HG02885 (cell line): ENCODE results near the gene ADAM22.
"Not testable (repeated sequence)": the region's sequence is repeated elsewhere in the genome, so short reads cannot be mapped to it uniquely, and the experiment has no call there.

Experiments used
- ATAC-seq: cut with Tn5 transposase; IDR thresholded peaks from one replicate; pipeline ENCODE4 v1.9.1; 2021; ENCODE audit warnings: mild to moderate bottlenecking; ENCODE audit not compliant: unreplicated experiment, poor library complexity

ADAM22 gene

DNA sequence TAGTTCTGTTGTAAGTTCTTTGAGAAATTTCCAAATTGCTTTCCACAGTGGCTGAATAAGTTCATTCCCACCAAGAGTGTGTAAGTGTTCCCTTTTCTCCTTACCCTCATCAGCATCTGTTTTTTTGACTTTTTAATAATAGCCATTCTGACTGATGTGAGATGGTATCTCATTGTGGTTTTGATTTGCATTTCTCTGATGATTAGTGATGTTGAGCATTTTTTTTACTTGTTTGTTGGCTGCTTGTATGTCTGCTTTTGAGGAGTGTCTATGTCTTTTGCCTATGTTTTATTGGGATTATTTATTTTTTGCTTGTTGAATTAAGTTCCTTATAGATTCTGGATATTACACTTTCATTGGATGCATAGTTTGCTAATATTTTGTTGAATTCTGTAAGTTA, 11.9 kb downstream of the ADAM22 start:
- ATAC-seq, result not testable (repeated sequence)

DNA sequence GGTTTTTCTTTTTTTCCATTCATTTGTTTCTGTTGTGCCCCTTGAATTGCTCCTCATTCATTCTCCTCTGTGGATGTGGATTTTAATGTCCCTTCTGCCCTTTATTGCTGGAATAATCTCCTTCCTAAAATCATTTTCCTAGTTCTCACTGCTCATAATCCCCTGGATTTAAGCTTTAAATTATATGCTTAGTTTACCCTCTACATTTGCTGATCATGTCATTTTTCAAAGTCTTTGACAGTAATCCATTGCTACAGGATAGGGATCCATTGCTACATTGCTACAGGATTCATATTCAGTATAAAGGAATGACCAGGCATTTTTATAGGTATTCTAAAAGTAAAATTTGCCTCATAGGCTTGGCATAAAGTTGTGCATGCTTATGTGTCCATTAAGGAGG, 14.3 kb downstream of the ADAM22 start:
- no peak for ATAC-seq

- ATAC-seq, result no peak
Measured at GRCh38 chr7:87959336-87959735, 25.3 kb downstream of the ADAM22 start.

- no peak for ATAC-seq
Measured at GRCh38 chr7:87960239-87960638, 26.2 kb downstream of the ADAM22 start.

DNA sequence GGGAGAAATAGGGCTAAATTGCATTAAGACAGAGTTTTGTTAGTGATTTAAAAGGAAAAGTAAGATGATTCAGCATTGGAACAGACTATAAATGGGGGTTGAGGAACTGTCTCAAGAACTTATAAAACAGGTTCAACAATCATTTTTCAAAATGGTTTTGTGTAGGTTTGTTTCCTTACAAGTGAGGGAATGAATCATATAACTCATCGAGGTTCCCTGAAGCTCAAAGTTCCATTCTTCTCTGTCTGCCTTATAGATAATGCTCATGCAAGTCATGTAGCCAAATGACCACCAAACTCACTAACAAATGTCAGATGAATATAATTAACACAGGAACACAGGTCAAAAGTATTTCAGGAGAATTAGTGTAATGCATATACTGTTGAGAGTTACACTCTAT, 27.7 kb downstream of the ADAM22 start:
- no peak for ATAC-seq

DNA sequence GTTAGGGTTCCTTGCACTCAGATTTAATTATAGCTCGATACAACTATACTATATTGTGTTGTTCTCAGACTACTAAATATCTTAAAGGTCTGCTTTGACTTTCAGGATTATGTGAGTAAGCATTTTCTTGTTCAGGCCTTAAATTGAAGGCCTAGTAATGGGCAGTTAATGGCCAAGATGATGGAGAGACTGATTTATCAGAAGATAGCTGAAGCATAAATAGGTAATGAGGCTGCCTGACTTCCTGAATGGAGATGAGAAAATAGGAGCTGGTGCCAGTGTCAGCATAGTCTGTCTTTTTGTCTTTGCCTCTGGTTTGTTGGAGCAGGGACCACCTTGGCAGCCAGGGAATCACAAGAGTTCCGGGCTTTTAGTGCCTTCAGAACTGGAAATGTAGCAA, 32.2 kb downstream of the ADAM22 start:
- ATAC-seq, result no peak

DNA sequence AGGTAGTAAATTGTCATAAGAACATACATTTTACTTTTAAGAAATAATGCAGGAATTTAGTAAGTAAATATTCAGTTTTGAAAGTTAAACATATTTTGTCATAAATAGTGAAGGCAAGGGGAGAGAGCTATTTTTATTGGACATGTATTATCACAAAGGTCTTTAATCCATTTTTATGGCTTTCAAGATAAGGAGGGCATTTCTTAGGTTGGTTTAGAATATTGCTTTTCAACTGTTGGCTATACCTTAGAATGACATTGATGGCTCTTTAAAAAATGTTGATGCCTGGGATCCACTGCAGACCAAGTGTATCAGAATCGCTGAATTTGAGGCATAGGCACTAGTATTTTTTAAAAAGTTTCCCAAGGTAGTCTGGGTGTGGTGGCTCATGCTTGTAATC, 34.0 kb downstream of the ADAM22 start:
- ATAC-seq, result no peak

- no peak for ATAC-seq
Measured at GRCh38 chr7:87982116-87982515, 48.1 kb downstream of the ADAM22 start.

DNA sequence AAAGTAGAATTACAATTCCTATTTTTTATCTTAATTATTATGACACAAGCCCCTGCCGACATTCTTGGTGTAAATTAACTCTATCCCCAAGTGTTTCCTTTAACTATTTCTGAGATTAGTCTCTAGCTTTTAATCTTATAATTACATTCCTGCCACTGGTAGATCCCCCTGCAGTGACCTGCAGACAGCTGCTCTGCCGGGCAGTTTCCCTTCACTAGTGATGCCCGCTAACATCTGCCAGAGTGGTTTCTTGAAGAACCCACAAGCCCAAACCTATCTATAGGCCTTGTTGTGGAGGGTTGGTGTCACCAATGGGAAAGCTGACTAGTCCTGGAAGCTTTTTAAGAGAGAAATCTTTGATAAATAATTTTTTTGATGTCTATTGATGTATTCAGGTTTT, 50.0 kb downstream of the ADAM22 start:
- ATAC-seq, result no peak

- no peak for ATAC-seq
Measured at GRCh38 chr7:87993269-87993668, 59.2 kb downstream of the ADAM22 start.

- no peak for ATAC-seq
Measured at GRCh38 chr7:87999261-87999660, 65.2 kb downstream of the ADAM22 start.

DNA sequence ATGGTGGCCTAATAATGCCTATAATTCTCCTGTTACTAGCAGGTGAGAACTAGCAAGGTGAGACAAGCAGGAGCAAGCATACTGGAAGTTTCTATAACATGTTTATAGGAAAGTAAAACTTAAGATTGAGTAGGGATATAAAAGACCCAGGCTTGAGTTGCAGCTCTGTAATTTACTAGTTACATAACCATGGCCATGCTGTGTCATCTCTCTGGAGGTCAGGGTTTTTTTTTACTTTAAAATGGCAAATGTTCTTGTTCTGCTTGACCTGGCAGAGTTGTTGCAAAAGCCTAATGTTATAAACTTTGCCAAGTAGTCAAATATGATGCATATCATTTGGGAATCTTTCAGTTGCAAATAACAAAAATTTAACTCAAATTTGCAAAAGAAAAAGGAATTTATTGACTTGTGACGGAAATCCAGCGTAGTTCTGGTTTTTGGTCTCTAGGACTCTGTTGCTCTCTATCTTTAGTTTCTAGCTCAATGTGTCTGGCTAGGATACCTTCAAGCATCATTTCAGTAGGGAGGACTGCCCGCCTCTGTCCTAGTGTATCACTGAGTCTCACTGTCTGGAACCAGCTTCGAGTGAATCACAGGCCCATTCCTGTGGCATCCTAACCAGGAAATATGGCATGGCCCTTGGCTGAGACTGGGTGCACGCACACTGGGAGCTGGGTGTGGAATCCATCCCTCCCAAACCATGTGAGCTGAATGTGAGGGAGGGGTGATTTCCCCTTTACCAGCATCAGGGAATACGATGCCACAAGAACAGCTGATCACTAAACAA, 67.9 kb downstream of the ADAM22 start:
- no peak for ATAC-seq

- ATAC-seq, result no peak
Measured at GRCh38 chr7:88002617-88003016, 68.6 kb downstream of the ADAM22 start.

GRCh38 chr7:88003581-88003980, 69.5 kb downstream of the ADAM22 start:
- no peak for ATAC-seq

DNA sequence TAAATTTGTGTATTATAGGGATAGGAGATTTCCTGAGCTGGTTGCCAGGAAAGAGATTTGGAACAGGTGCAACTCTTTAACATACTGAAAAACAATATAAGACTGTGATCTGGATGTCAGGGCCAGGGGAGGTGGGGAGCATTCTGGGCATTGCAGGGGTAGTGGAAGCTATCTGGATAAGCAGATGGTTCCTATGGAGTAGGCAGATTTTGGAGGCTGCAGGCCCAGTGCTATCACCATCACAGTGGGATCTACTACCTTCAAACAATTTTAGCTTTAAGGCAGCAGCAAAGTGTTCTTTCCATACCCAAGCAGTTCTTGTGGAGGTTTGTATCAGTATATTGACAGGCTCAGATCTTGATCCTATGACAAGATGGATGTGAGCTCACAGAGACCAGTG, 71.1 kb downstream of the ADAM22 start:
- no peak for ATAC-seq

DNA sequence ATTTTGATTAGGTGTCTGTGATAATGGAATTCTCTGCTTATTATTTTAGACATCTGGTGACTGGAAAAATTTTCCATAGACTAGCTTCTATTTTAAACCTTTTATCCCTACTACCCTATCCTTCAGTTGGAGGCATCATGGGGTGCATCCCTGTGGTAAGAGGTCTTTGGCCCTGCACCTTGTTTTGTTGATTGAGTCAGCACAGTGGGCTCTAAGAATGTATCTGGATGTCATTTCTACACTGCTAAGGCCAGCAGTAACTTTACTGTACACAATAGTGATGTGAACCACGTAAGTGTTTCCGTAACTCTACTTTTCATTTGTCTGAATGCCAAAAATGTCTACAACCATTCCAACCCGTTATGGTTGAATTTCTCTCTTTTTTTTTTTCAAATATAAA, 75.6 kb downstream of the ADAM22 start:
- ATAC-seq, result no peak

GRCh38 chr7:88012086-88012485, 78.0 kb downstream of the ADAM22 start:
- ATAC-seq, result no peak

- ATAC-seq, result no peak
Measured at GRCh38 chr7:88013981-88014380, 79.9 kb downstream of the ADAM22 start.

DNA sequence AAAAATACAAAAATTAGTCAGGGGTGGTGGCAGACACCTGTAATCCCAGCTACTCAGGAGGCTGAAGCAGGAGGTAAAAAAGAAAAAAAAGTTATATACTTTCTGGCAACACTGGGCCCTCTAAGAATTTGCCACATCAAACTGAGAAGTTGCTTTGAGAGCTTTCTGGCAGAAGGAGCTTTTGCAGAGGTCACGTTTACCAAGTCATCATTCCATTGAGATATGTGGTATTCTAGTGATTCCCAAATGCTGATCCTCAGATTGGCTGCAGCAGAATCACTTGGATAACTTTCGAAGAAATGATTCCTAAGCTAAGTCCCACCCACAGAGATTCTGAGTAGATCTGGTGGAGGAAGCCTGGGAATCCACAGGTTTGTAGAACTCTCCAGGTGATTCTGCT, 80.5 kb downstream of the ADAM22 start:
- no peak for ATAC-seq

GRCh38 chr7:88015309-88015708, 81.3 kb downstream of the ADAM22 start:
- ATAC-seq, result no peak

GRCh38 chr7:88018501-88018900, 84.5 kb downstream of the ADAM22 start:
- ATAC-seq, result no peak

DNA sequence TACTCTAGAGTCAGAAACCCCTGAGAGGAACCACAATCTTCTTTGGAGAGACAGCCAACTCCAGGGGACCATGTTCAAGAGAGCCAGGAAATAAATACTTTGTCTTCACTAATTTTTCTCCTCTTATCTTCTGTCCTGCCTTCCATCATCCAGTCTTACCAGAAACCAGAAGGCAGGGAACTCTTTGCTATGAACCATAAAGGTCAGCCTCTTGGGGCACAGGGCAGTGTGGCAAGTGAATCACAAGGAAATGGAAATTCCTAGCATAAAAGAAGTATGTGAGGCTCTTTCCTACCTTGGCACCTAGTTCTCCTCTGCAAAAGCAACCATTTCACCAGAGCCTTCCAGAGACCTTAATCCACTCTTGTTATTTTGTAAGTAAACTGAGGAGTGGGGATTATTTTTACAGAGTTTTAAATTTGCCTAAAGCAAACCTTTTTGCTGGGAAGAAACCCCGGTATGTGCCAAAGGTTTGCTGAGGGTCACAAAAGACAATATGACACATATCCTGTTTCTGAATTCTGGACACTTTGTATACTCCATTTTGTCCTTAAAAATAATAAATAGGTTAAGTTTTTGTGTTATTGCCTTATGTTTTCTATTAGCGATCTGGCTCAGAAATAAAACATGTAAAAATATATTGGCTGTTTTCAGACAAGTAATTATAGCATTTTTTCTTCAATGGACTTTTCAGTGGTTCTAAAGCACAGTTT, 87.1 kb downstream of the ADAM22 start:
- no peak for ATAC-seq
